HepG2 (cell line): Measurements from ENCODE around the gene ERH. TPM values are rescaled to one million over a fixed set of nuclear protein-coding genes. Genes with fewer than 3 reads are reported as not detected.

ENCODE experiments used
- ATF7-NPFF ChIP-seq: sonication (generic); formaldehyde crosslinking; IDR thresholded peaks from 2 replicates; pipeline ENCODE4 v1.8.1; 2023; ENCODE audit warnings: mild to moderate bottlenecking, low read depth, missing genetic modification reagents, moderate library complexity
- ESRRA ChIP-seq: sonication (generic); formaldehyde crosslinking; IDR thresholded peaks from 2 replicates; pipeline ENCODE4 v1.5.1; 2020; ENCODE audit warnings: mild to moderate bottlenecking, low read depth, missing genetic modification reagents
- FOXC1 ChIP-seq: sonication (generic); formaldehyde crosslinking; IDR thresholded peaks from 2 replicates; pipeline ENCODE4 v1.8.0; 2022; ENCODE audit warnings: mild to moderate bottlenecking, missing genetic modification reagents, borderline replicate concordance
- ZFX ChIP-seq: sonication (generic); formaldehyde crosslinking; IDR thresholded peaks from 2 replicates; pipeline ENCODE4 v1.4.0; 2020; ENCODE audit warnings: mild to moderate bottlenecking, low read depth, missing genetic modification reagents, moderate library complexity
- ZFY ChIP-seq: sonication (generic); formaldehyde crosslinking; IDR thresholded peaks from 2 replicates; pipeline ENCODE4 v1.4.0; 2020; ENCODE audit warnings: missing genetic modification reagents
- ZNF724P ChIP-seq: sonication (generic); formaldehyde crosslinking; IDR thresholded peaks from 2 replicates; pipeline ENCODE4 v1.8.0; 2022; ENCODE audit warnings: missing genetic modification reagents, borderline replicate concordance
- polyA plus RNA-seq, 8 experiments: library from polyadenylated mRNA; depleted of rRNA in 3 of 8; stranded (reverse) in 7 of 8; unstranded in 1 of 8; fragments of >200 nt; fragmentation: Illumina TruSeq in 4 of 8; extraction: Trizol in 4 of 8; gene quantifications; 2 replicates each; pipeline versions ENCODE4 v1.2.1 to v1.2.3, GENCODE V29; 2011 to 2016; ENCODE audit warnings: low read depth in 4 of 8, missing spikeins in 1 of 8, mixed read lengths in 1 of 8; ENCODE audit not compliant: insufficient read depth in 1 of 8
- total RNA-seq, 5 experiments: library from RNA; depleted of rRNA; stranded (reverse); fragments of >200 nt; fragmentation: Illumina TruSeq; extraction: Trizol; gene quantifications; 2 replicates each; pipeline ENCODE4 v1.2.3, GENCODE V29; 2016; ENCODE audit warnings: low read depth in 1 of 5
- TF ChIP-seq, protein P1 (sequence below): IDR thresholded peaks from 2 replicates; pipeline ENCODE4 v1.6.1; 2016; ENCODE audit warnings: missing compliant biosample characterization, missing genetic modification reagents, borderline replicate concordance
- TF ChIP-seq, protein P2 (sequence below): sonication (generic); formaldehyde crosslinking; IDR thresholded peaks from 2 replicates; pipeline ENCODE4 v1.5.0; 2020; ENCODE audit warnings: mild to moderate bottlenecking, missing genetic modification reagents, borderline replicate concordance
- TF ChIP-seq, protein P3 (sequence below): sonication (generic); formaldehyde crosslinking; IDR thresholded peaks from 2 replicates; pipeline ENCODE4 v1.8.0; 2023; ENCODE audit warnings: mild to moderate bottlenecking, missing genetic modification reagents
- TF ChIP-seq, protein P4 (sequence below): sonication (generic); formaldehyde crosslinking; IDR thresholded peaks from 2 replicates; pipeline ENCODE4 v1.5.1; 2020; ENCODE audit warnings: mild to moderate bottlenecking, missing genetic modification reagents, moderate library complexity

The ERH gene
- total and polyA plus RNA-seq, 2 of the 13 experiments (the other 11 are each of a cell fraction or from before 2014, with no cell fraction given), result 105 to 341 TPM

DNA sequence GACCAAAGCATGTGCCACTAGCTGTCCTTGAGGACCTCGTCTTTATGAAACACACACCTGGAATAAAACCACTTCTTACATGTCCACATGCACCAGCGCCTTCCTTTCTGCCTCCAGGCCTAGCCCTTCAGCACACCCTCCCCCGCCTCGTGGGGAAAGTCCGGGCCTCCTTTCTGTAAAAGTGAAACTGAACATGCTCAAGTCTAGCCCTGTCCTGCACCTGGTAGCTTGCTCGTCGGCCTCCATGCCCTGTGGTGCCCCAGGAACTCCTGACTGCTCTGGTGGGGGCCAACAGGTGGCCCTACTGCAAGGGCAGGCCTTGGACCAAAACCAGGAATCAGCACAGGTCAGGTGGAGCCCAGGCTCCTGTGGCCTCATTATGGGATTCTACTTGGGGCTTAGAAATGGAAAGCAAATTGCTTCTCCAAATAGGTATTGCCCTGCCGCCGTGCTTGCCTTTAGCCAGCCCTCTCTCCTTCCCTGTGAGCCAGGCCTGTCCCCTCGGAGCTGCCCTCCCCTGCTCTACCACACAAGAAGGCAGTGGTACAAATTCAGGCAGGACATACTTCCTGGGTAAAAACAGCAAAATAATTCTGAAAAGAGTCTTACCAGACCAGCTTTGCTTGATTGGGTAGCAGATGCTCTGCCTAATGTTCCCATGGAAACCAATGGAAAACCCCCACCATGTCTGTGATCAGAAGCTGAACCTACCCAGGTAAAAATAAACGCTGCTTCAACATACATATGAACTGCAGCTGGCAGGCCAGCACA lies 43.5 kb downstream of the ERH start (continued):
- TF ChIP-seq, protein P1, sequence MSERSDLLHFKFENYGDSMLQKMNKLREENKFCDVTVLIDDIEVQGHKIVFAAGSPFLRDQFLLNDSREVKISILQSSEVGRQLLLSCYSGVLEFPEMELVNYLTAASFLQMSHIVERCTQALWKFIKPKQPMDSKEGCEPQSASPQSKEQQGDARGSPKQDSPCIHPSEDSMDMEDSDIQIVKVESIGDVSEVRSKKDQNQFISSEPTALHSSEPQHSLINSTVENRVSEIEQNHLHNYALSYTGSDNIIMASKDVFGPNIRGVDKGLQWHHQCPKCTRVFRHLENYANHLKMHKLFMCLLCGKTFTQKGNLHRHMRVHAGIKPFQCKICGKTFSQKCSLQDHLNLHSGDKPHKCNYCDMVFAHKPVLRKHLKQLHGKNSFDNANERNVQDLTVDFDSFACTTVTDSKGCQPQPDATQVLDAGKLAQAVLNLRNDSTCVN (CRISPR knock-in tag), result no peak
- TF ChIP-seq, protein P2, sequence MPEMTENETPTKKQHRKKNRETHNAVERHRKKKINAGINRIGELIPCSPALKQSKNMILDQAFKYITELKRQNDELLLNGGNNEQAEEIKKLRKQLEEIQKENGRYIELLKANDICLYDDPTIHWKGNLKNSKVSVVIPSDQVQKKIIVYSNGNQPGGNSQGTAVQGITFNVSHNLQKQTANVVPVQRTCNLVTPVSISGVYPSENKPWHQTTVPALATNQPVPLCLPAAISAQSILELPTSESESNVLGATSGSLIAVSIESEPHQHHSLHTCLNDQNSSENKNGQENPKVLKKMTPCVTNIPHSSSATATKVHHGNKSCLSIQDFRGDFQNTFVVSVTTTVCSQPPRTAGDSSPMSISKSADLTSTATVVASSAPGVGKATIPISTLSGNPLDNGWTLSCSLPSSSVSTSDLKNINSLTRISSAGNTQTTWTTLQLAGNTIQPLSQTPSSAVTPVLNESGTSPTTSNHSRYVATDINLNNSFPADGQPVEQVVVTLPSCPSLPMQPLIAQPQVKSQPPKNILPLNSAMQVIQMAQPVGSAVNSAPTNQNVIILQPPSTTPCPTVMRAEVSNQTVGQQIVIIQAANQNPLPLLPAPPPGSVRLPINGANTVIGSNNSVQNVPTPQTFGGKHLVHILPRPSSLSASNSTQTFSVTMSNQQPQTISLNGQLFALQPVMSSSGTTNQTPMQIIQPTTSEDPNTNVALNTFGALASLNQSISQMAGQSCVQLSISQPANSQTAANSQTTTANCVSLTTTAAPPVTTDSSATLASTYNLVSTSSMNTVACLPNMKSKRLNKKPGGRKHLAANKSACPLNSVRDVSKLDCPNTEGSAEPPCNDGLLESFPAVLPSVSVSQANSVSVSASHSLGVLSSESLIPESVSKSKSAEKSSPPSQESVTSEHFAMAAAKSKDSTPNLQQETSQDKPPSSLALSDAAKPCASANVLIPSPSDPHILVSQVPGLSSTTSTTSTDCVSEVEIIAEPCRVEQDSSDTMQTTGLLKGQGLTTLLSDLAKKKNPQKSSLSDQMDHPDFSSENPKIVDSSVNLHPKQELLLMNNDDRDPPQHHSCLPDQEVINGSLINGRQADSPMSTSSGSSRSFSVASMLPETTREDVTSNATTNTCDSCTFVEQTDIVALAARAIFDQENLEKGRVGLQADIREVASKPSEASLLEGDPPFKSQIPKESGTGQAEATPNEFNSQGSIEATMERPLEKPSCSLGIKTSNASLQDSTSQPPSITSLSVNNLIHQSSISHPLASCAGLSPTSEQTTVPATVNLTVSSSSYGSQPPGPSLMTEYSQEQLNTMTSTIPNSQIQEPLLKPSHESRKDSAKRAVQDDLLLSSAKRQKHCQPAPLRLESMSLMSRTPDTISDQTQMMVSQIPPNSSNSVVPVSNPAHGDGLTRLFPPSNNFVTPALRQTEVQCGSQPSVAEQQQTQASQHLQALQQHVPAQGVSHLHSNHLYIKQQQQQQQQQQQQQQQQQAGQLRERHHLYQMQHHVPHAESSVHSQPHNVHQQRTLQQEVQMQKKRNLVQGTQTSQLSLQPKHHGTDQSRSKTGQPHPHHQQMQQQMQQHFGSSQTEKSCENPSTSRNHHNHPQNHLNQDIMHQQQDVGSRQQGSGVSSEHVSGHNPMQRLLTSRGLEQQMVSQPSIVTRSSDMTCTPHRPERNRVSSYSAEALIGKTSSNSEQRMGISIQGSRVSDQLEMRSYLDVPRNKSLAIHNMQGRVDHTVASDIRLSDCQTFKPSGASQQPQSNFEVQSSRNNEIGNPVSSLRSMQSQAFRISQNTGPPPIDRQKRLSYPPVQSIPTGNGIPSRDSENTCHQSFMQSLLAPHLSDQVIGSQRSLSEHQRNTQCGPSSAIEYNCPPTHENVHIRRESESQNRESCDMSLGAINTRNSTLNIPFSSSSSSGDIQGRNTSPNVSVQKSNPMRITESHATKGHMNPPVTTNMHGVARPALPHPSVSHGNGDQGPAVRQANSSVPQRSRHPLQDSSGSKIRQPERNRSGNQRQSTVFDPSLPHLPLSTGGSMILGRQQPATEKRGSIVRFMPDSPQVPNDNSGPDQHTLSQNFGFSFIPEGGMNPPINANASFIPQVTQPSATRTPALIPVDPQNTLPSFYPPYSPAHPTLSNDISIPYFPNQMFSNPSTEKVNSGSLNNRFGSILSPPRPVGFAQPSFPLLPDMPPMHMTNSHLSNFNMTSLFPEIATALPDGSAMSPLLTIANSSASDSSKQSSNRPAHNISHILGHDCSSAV (CRISPR knock-in tag), result no peak
- TF ChIP-seq, protein P3, sequence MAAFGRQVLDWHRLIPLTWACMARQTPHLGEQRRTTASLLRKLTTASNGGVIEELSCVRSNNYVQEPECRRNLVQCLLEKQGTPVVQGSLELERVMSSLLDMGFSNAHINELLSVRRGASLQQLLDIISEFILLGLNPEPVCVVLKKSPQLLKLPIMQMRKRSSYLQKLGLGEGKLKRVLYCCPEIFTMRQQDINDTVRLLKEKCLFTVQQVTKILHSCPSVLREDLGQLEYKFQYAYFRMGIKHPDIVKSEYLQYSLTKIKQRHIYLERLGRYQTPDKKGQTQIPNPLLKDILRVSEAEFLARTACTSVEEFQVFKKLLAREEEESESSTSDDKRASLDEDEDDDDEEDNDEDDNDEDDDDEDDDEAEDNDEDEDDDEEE (CRISPR knock-in tag), result 0 out of 2 replicates have a peak, but pooled peaks have one; percentile 35
- peak; percentile 61; the same call in 1 of the 2 replicates for TF ChIP-seq ZFY (CRISPR knock-in tag)
- TF ChIP-seq, protein P4, sequence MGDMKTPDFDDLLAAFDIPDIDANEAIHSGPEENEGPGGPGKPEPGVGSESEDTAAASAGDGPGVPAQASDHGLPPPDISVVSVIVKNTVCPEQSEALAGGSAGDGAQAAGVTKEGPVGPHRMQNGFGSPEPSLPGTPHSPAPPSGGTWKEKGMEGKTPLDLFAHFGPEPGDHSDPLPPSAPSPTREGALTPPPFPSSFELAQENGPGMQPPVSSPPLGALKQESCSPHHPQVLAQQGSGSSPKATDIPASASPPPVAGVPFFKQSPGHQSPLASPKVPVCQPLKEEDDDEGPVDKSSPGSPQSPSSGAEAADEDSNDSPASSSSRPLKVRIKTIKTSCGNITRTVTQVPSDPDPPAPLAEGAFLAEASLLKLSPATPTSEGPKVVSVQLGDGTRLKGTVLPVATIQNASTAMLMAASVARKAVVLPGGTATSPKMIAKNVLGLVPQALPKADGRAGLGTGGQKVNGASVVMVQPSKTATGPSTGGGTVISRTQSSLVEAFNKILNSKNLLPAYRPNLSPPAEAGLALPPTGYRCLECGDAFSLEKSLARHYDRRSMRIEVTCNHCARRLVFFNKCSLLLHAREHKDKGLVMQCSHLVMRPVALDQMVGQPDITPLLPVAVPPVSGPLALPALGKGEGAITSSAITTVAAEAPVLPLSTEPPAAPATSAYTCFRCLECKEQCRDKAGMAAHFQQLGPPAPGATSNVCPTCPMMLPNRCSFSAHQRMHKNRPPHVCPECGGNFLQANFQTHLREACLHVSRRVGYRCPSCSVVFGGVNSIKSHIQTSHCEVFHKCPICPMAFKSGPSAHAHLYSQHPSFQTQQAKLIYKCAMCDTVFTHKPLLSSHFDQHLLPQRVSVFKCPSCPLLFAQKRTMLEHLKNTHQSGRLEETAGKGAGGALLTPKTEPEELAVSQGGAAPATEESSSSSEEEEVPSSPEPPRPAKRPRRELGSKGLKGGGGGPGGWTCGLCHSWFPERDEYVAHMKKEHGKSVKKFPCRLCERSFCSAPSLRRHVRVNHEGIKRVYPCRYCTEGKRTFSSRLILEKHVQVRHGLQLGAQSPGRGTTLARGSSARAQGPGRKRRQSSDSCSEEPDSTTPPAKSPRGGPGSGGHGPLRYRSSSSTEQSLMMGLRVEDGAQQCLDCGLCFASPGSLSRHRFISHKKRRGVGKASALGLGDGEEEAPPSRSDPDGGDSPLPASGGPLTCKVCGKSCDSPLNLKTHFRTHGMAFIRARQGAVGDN (CRISPR knock-in tag), result peak; percentile 76
- TF ChIP-seq FOXC1 (CRISPR knock-in tag), result no peak
- TF ChIP-seq ATF7-NPFF, result 0 out of 2 replicates have a peak, but pooled peaks have one; percentile 8
- peak; percentile 81 for TF ChIP-seq ZFX
- no peak for TF ChIP-seq ESRRA
- TF ChIP-seq ZNF724P (CRISPR knock-in tag), result 0 out of 2 replicates have a peak, but pooled peaks have one; percentile 48
